PC-3 (cell line): ENCODE measurements around the gene NARS2.

Source experiments
- CTCF ChIP-seq: fragments of 300-600 bp; sonication (generic); conservative IDR thresholded peaks from 2 replicates; pipeline ENCODE4 v1.5.1; 2017; ENCODE audit warnings: antibody characterized with exemption, low read depth, mild to moderate bottlenecking, low read length
- EZH2 ChIP-seq: fragments of 300-600 bp; sonication (generic); IDR thresholded peaks from one replicate; pipeline ENCODE4 v1.6.1; 2017; ENCODE audit warnings: antibody characterized with exemption, mild to moderate bottlenecking, low read length; ENCODE audit not compliant: unreplicated experiment
- EZH2phosphoT487 ChIP-seq: fragments of 300-600 bp; sonication (generic); IDR thresholded peaks from 2 replicates; pipeline ENCODE4 v1.6.1; 2018; ENCODE audit warnings: mild to moderate bottlenecking, antibody characterized with exemption, low read length, borderline replicate concordance

DNA sequence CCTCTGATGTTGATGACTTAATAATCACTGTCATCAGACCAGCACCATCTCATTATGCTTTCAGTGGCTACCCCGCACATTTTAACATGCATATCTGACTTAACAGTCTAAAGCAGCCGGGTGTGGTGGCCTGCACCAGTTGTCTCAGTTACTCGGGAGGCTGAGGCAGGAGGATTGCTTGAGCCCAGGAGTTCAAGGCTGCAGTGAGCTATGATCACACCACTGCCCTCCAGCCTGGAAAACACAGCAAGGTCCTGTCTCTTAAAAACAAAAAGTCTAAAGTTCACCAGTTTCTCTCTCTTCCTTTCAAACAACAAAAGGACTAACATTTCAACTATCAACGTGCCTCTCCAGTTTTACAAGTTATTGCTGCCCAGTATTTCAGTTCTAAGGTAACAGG, 101.8 kb downstream of the NARS2 start:
- TF ChIP-seq CTCF: no peak
- TF ChIP-seq EZH2phosphoT487: no peak
- TF ChIP-seq EZH2: no peak
